GM15510 (cell line): Measurements from ENCODE around the gene CCL26.

Experiments
- POLR2A ChIP-seq: IDR thresholded peaks from 3 replicates; pipeline ENCODE4 v1.6.1; 2011; ENCODE audit warnings: borderline replicate concordance; ENCODE audit not compliant: insufficient read length; ENCODE audit errors: extremely low read depth

Gene CCL26

GRCh38 chr7:75772081-75773077, at the start of gene CCL26:
TSS of gene CCL26 (minus strand) at chr7:75772211. CDS start at chr7:75772176, 35 bp downstream.
- no peak for TF ChIP-seq POLR2A

- no peak for TF ChIP-seq POLR2A
These were observed 48.7 kb upstream of the CCL26 start for GRCh38 chr7:75820688-75821087.

GRCh38 chr7:75819711-75820110, 47.7 kb upstream of the CCL26 start:
- TF ChIP-seq POLR2A: no peak

- TF ChIP-seq POLR2A: no peak
These were observed 46.5 kb upstream of the CCL26 start for GRCh38 chr7:75818472-75818871.

GRCh38 chr7:75817116-75817515, 45.1 kb upstream of the CCL26 start:
- no peak for TF ChIP-seq POLR2A

GRCh38 chr7:75815418-75816064, 43.5 kb upstream of the CCL26 start:
- no peak for TF ChIP-seq POLR2A

- TF ChIP-seq POLR2A: no peak
These were observed 42.5 kb upstream of the CCL26 start for GRCh38 chr7:75814407-75814947.

- no peak for TF ChIP-seq POLR2A
These were observed 41.8 kb upstream of the CCL26 start, which contains the start of gene CCL24 for GRCh38 chr7:75813781-75814236. TSS of gene CCL24 (minus strand) at chr7:75813806. CDS start at chr7:75813715, 91 bp downstream.

- TF ChIP-seq POLR2A: no peak
These were observed 41.1 kb upstream of the CCL26 start for GRCh38 chr7:75813084-75813483.

- TF ChIP-seq POLR2A: no peak
These were observed 40.1 kb upstream of the CCL26 start for GRCh38 chr7:75811894-75812678.

GRCh38 chr7:75809396-75809795, 37.4 kb upstream of the CCL26 start:
- no peak for TF ChIP-seq POLR2A

- no peak for TF ChIP-seq POLR2A
These were observed 36.1 kb upstream of the CCL26 start for GRCh38 chr7:75808106-75808505.

GRCh38 chr7:75807452-75807851, 35.4 kb upstream of the CCL26 start:
- no peak for TF ChIP-seq POLR2A

GRCh38 chr7:75806560-75807307, 34.7 kb upstream of the CCL26 start:
- no peak for TF ChIP-seq POLR2A
